ENCODE data around the gene CDH4.

The CDH4 gene

GRCh38 chr20:61445138-61445537 is 193.1 kb downstream of the CDH4 start:
- CTCF ChIA-PET, result no interaction called here
- H3K4me1 ChIP-seq (ENCODE audit: control insufficient read depth, insufficient read depth, low read length), result peaks cover 7% of the 10 kb centered on the region; the same call in 1 of the 2 replicates
- POLR2A ChIA-PET, result no interaction called here
- H3K36me3 ChIP-seq (ENCODE audit: control insufficient read depth in 2 of 2, insufficient read depth in 1 of 2, low read length in 2 of 2), result no peaks in the 10 kb centered on the region
- H3K4me3 ChIP-seq (ENCODE audit: low read depth, low read length), result no peak overlapping the region
- TF ChIP-seq SP3 (tag by site-specific recombination; IDR thresholded peaks at IDR 0.05) (no peak), ZNF311 (tag by site-specific recombination; IDR thresholded peaks at IDR 0.05; ENCODE audit: borderline replicate concordance) (no peak), ZNF530 (tag by site-specific recombination; IDR thresholded peaks at IDR 0.05; ENCODE audit: low read depth) (no peak), MEIS1 (CRISPR knock-in tag; IDR thresholded peaks at IDR 0.05; ENCODE audit: borderline replicate concordance) (no peak), ZNF600 (tag by site-specific recombination; IDR thresholded peaks at IDR 0.05) (no peak), ZNF660 (tag by site-specific recombination; IDR thresholded peaks at IDR 0.05) (no peak), ZSCAN16 (tag by site-specific recombination; IDR thresholded peaks at IDR 0.05) (no peak), HIC1 (tag by site-specific recombination; IDR thresholded peaks at IDR 0.05) (no peak), PRDM4 (tag by site-specific recombination; IDR thresholded peaks at IDR 0.05) (no peak), SP7 (tag by site-specific recombination; IDR thresholded peaks at IDR 0.05) (no peak), ZNF214 (tag by site-specific recombination; IDR thresholded peaks at IDR 0.05; ENCODE audit: borderline replicate concordance) (no peak), ZNF488 (tag by site-specific recombination; IDR thresholded peaks at IDR 0.05) (no peak), OVOL3 (tag by site-specific recombination; IDR thresholded peaks at IDR 0.05) (no peak), GLI4 (tag by site-specific recombination; IDR thresholded peaks at IDR 0.05) (no peak), ZNF155 (tag by site-specific recombination; IDR thresholded peaks at IDR 0.05) (no peak), ZNF148 (tag by site-specific recombination; IDR thresholded peaks at IDR 0.05; ENCODE audit: borderline replicate concordance) (no peak), HOXC10 (CRISPR knock-in tag; IDR thresholded peaks at IDR 0.05) (no peak), SP2 (tag by site-specific recombination; IDR thresholded peaks at IDR 0.05) (no peak), BCL11B (tag by site-specific recombination; IDR thresholded peaks at IDR 0.05; ENCODE audit: low read depth) (no peak), AEBP2 (tag by site-specific recombination; IDR thresholded peaks at IDR 0.05; ENCODE audit: borderline replicate concordance) (no peak)
- H3K27ac ChIP-seq (ENCODE audit: extremely low read depth, low read depth, low read length), result no peak overlapping the region
- no peaks in the 10 kb centered on the region for H3K9me3 ChIP-seq (ENCODE audit: control insufficient read depth, insufficient read depth, low read depth, low read length)
